Spleen (tissue), 7 donors: ENCODE measurements around the gene REG4.

Source experiments
- POLR2A ChIP-seq, 3 donors: fragments of 450-650 bp; IDR thresholded peaks; one replicate each; pipeline ENCODE4 v1.5.1; 2017; ENCODE audit warnings: antibody characterized with exemption in 3 of 3, mild to moderate bottlenecking in 1 of 3
- POLR2AphosphoS5 ChIP-seq, 3 donors: sonication (generic); formaldehyde crosslinking; IDR thresholded peaks; one replicate each; pipeline ENCODE4 v1.5.1; 2017; ENCODE audit warnings: antibody characterized with exemption in 3 of 3
- TF ChIP-seq, protein P1 (sequence below), 11 experiments: fragments of 200-600 bp in 7 of 11; fragments of 450-650 bp in 4 of 11; sonication (generic) in 4 of 11; IDR thresholded peaks in 8 of 11; conservative IDR thresholded peaks in 3 of 11; 1 replicate in 7 of 11; 2 replicates in 4 of 11; pipeline versions ENCODE4 v1.4.0 to v1.8.0; 2016 to 2021; ENCODE audit warnings: antibody characterized with exemption in 11 of 11, inconsistent platforms in 4 of 11, mild to moderate bottlenecking in 1 of 11
- donor health status: DM: no; HTN: no; CAD: no; lungs with moderate emphysema.
- donor health status: DM: no; HTN: no; CAD: no.
- donor health status: DM: no; HTN: no; CAD: no.

DNA sequence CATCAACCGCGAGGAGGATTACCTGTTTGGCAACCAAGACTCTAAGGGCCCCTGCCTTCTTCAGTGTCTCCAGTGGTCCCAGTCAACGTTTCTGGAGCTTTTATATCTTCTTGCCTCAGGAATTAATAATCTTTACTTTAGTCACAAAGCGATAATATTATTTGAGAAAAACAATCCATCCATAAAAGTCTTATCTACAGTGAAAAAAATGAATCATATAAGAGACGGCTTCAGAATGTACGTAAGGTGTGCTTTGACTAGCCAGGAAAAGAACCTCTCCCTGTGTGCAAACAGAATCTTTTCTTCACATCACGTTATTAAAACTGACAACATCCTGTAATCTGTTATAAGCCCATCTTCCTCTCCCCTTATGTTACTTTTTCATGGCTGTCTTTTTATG lies at the start of gene REG4:
- TF ChIP-seq POLR2A (IDR thresholded peaks at IDR 0.05), result no peak
- TF ChIP-seq, protein P1, sequence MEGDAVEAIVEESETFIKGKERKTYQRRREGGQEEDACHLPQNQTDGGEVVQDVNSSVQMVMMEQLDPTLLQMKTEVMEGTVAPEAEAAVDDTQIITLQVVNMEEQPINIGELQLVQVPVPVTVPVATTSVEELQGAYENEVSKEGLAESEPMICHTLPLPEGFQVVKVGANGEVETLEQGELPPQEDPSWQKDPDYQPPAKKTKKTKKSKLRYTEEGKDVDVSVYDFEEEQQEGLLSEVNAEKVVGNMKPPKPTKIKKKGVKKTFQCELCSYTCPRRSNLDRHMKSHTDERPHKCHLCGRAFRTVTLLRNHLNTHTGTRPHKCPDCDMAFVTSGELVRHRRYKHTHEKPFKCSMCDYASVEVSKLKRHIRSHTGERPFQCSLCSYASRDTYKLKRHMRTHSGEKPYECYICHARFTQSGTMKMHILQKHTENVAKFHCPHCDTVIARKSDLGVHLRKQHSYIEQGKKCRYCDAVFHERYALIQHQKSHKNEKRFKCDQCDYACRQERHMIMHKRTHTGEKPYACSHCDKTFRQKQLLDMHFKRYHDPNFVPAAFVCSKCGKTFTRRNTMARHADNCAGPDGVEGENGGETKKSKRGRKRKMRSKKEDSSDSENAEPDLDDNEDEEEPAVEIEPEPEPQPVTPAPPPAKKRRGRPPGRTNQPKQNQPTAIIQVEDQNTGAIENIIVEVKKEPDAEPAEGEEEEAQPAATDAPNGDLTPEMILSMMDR (IDR thresholded peaks at IDR 0.05 in 8 of 11, conservative IDR thresholded peaks at IDR 0.05 in 3 of 11), result no peak
- TF ChIP-seq POLR2AphosphoS5 (IDR thresholded peaks at IDR 0.05), result no peak
